Measurements from ENCODE around the gene HTT. TPM values are rescaled to one million over a fixed set of nuclear protein-coding genes. Genes with fewer than 3 reads are reported as not detected.

The HTT gene
- total RNA-seq, 3 donors from 2014 or later (not counting 1 experiment from before 2014, with no cell fraction given) = 132 to 175 (median 165) TPM

- ATAC-seq = no peak
- Histone ChIP-seq H3K36me3 (ENCODE audit: control insufficient read depth, insufficient read depth, low read length) (peaks cover 2% of the 10 kb centered on the region), H3K27me3 (ENCODE audit: control insufficient read depth, insufficient read depth, low read length) (no peaks in the 10 kb centered on the region), H3K4me3 (ENCODE audit: low read length) (no peak overlapping the region), H3K27ac (ENCODE audit: low read length) (no peak overlapping the region), H3K4me1 (ENCODE audit: control insufficient read depth, insufficient read depth, low read length) (no peaks in the 10 kb centered on the region), H3K9me3 (ENCODE audit: control insufficient read depth, insufficient read depth, low read length) (no peaks in the 10 kb centered on the region)
- Mint-ChIP-seq H3K27me3 (ENCODE audit: low read depth in 2 of 2) (no peaks in the 10 kb centered on the region), H3K27ac (no peak overlapping the region), H3K9me3 (no peaks in the 10 kb centered on the region), H3K36me3 (no peaks in the 10 kb centered on the region), H3K4me1 (no peaks in the 10 kb centered on the region), H3K4me3 (no peak overlapping the region)
- intact Hi-C loops (cut with micrococcal nuclease) = no loop called here
- no peak for DNase-seq
- 91% methylated on average over 38 of the region's 38 CpGs for WGBS (ENCODE audit: insufficient coverage)
- no peak for TF ChIP-seq CTCF (IDR thresholded peaks at IDR 0.05)
Measured at GRCh38 chr4:3252831-3253641, 178.6 kb downstream of the HTT start.

- Mint-ChIP-seq H3K4me3 (no peak overlapping the region), H3K27ac (no peak overlapping the region), H3K9me3 (no peaks in the 10 kb centered on the region), H3K4me1 (no peaks in the 10 kb centered on the region), H3K36me3 (no peaks in the 10 kb centered on the region), H3K27me3 (ENCODE audit: low read depth in 2 of 2) (no peaks in the 10 kb centered on the region)
- no peak for TF ChIP-seq CTCF (IDR thresholded peaks at IDR 0.05)
- 87% methylated on average over 13 of the region's 13 CpGs for WGBS (ENCODE audit: insufficient coverage)
- intact Hi-C loops (cut with micrococcal nuclease) = no loop called here
- H3K27ac ChIP-seq (ENCODE audit: low read length) = no peak overlapping the region
- H3K4me3 ChIP-seq (ENCODE audit: low read length) = no peak overlapping the region
- no peaks in the 10 kb centered on the region for H3K9me3 ChIP-seq (ENCODE audit: control insufficient read depth, insufficient read depth, low read length)
- ATAC-seq = no peak
- H3K4me1 ChIP-seq (ENCODE audit: control insufficient read depth, insufficient read depth, low read length) = no peaks in the 10 kb centered on the region
- H3K36me3 ChIP-seq (ENCODE audit: control insufficient read depth, insufficient read depth, low read length) = peaks cover 2% of the 10 kb centered on the region
- DNase-seq = peak in 1 of 2 donors; percentile 11
- H3K27me3 ChIP-seq (ENCODE audit: control insufficient read depth, insufficient read depth, low read length) = no peaks in the 10 kb centered on the region
Measured at GRCh38 chr4:3253808-3254207, 179.3 kb downstream of the HTT start.

- ATAC-seq = no peak
Measured at GRCh38 chr4:3254302-3255131, 180.0 kb downstream of the HTT start.

More at GRCh38 chr4:3254302-3255131, 180.0 kb downstream of the HTT start:
- Histone ChIP-seq H3K4me3 (ENCODE audit: low read length) (no peak overlapping the region), H3K27ac (ENCODE audit: low read length) (no peak overlapping the region), H3K4me1 (ENCODE audit: control insufficient read depth, insufficient read depth, low read length) (no peaks in the 10 kb centered on the region), H3K36me3 (ENCODE audit: control insufficient read depth, insufficient read depth, low read length) (peaks cover 2% of the 10 kb centered on the region), H3K9me3 (ENCODE audit: control insufficient read depth, insufficient read depth, low read length) (no peaks in the 10 kb centered on the region), H3K27me3 (ENCODE audit: control insufficient read depth, insufficient read depth, low read length) (no peaks in the 10 kb centered on the region)
- WGBS (ENCODE audit: insufficient coverage) = 93% methylated on average over 14 of the region's 14 CpGs
- no peak for TF ChIP-seq CTCF (IDR thresholded peaks at IDR 0.05)
- peak in 1 of 2 donors; percentile 6 for DNase-seq
- H3K27me3 Mint-ChIP-seq (ENCODE audit: low read depth in 2 of 2) = no peaks in the 10 kb centered on the region
- no peak overlapping the region for H3K27ac Mint-ChIP-seq
- no peak overlapping the region for H3K4me3 Mint-ChIP-seq
- H3K36me3 Mint-ChIP-seq = no peaks in the 10 kb centered on the region
- intact Hi-C loops (cut with micrococcal nuclease) = no loop called here
- H3K9me3 Mint-ChIP-seq = no peaks in the 10 kb centered on the region
- no peaks in the 10 kb centered on the region for H3K4me1 Mint-ChIP-seq
